PC-9 (cell line): ENCODE data around the gene LRRC4C.

Source experiments
- CTCF ChIP-seq: fragments of 200-600 bp; sonication (generic); conservative IDR thresholded peaks from 2 replicates; pipeline ENCODE4 v1.6.1; 2017; ENCODE audit warnings: mixed run types, antibody characterized with exemption, mild to moderate bottlenecking, moderate library complexity
- EZH2 ChIP-seq: fragments of 200-600 bp; sonication (generic); IDR thresholded peaks from 2 replicates; pipeline ENCODE4 v1.8.0; 2017; ENCODE audit warnings: antibody characterized with exemption, low read depth

- TF ChIP-seq CTCF (no peak), EZH2 (no peak)
Observed at GRCh38 chr11:41042688-41043087, 416.8 kb downstream of the LRRC4C start.
